Subcutaneous abdominal adipose tissue (tissue), 5 donors: ENCODE results near the gene DNAJB14.

Experiments used
- H3K27ac ChIP-seq: one replicate; pipeline ENCODE4 v1.7.0; 2013; ENCODE audit warnings: low read depth, mild to moderate bottlenecking, inconsistent platforms, low read length, moderate library complexity
- H3K27me3 ChIP-seq, 5 donors: one replicate each; pipeline ENCODE4 v1.7.0; 2013; ENCODE audit warnings: low read length in 5 of 5, inconsistent platforms in 1 of 5; ENCODE audit not compliant: control insufficient read depth in 5 of 5, insufficient read depth in 4 of 5
- H3K36me3 ChIP-seq, 5 donors: one replicate each; pipeline ENCODE4 v1.7.0; 2013; ENCODE audit warnings: low read length in 5 of 5; ENCODE audit not compliant: control insufficient read depth in 5 of 5, insufficient read depth in 5 of 5
- H3K4me1 ChIP-seq, 5 donors: one replicate each; pipeline ENCODE4 v1.7.0; 2013; ENCODE audit warnings: low read length in 5 of 5, mild to moderate bottlenecking in 3 of 5, moderate library complexity in 1 of 5; ENCODE audit not compliant: control insufficient read depth in 5 of 5, insufficient read depth in 5 of 5
- H3K4me3 ChIP-seq, 5 donors: one replicate each; pipeline ENCODE4 v1.7.0; 2013; ENCODE audit warnings: low read length in 5 of 5, low read depth in 1 of 5
- H3K9ac ChIP-seq, 5 donors: one replicate each; pipeline ENCODE4 v1.7.0; 2013; ENCODE audit warnings: low read length in 5 of 5, mild to moderate bottlenecking in 4 of 5, moderate library complexity in 3 of 5
- H3K9me3 ChIP-seq, 5 donors: one replicate each; pipeline ENCODE4 v1.7.0; 2013; ENCODE audit warnings: low read length in 5 of 5; ENCODE audit not compliant: control insufficient read depth in 5 of 5
- donor health status: healthy.
- donor health status: healthy.
- donor health status: healthy.
- donor health status: healthy.
- donor health status: healthy.

Gene DNAJB14

GRCh38 chr4:99946356-99947189 is at the start of gene DNAJB14:
Gene DNAJB14, minus strand, starts transcription at chr4:99946618. Its CDS starts 47 bp downstream, at chr4:99946571.
- Histone ChIP-seq H3K27me3 (no peaks in the 10 kb centered on the region), H3K36me3 (no peaks in the 10 kb centered on the region), H3K4me3 (peak within 1 kb of the TSS; percentile 67 to 89 (median 86)), H3K9ac (peak within 1 kb of the TSS; percentile 68 to 92 (median 86)), H3K4me1 (peaks cover 10 to 46% (median 36%) of the 10 kb centered on the region in 5 donors), H3K27ac (peak within 1 kb of the TSS; percentile 83), H3K9me3 (no peaks in the 10 kb centered on the region)

GRCh38 chr4:99991741-99992140 is 45.3 kb upstream of the DNAJB14 start:
- Histone ChIP-seq H3K36me3 (no peaks in the 10 kb centered on the region), H3K4me3 (no peak overlapping the region), H3K4me1 (no peaks in the 10 kb centered on the region), H3K9me3 (no peaks in the 10 kb centered on the region), H3K9ac (no peak overlapping the region), H3K27ac (no peak overlapping the region), H3K27me3 (no peaks in the 10 kb centered on the region)

- Histone ChIP-seq H3K36me3 (no peaks in the 10 kb centered on the region), H3K9ac (no peak overlapping the region), H3K4me1 (no peaks in the 10 kb centered on the region), H3K27me3 (no peaks in the 10 kb centered on the region), H3K4me3 (no peak overlapping the region), H3K27ac (no peak overlapping the region), H3K9me3 (peaks cover 0 to 2% (median 0%) of the 10 kb centered on the region in 5 donors)
Observed at GRCh38 chr4:99987681-99988080, 41.3 kb upstream of the DNAJB14 start.

GRCh38 chr4:99986792-99987191 is 40.4 kb upstream of the DNAJB14 start:
- no peak overlapping the region for H3K9ac ChIP-seq
- H3K4me1 ChIP-seq, result no peaks in the 10 kb centered on the region
- H3K4me3 ChIP-seq, result no peak overlapping the region
- no peak overlapping the region for H3K27ac ChIP-seq
- H3K27me3 ChIP-seq, result no peaks in the 10 kb centered on the region
- peaks cover 0 to 2% (median 0%) of the 10 kb centered on the region in 5 donors for H3K9me3 ChIP-seq
- no peaks in the 10 kb centered on the region for H3K36me3 ChIP-seq

GRCh38 chr4:99983289-99983943 is 37.0 kb upstream of the DNAJB14 start:
- H3K9ac ChIP-seq, result no peak overlapping the region
- no peaks in the 10 kb centered on the region for H3K36me3 ChIP-seq
- no peaks in the 10 kb centered on the region for H3K27me3 ChIP-seq
- H3K4me1 ChIP-seq, result no peaks in the 10 kb centered on the region
- no peak overlapping the region for H3K4me3 ChIP-seq
- no peak overlapping the region for H3K27ac ChIP-seq
- H3K9me3 ChIP-seq, result peaks cover 0 to 2% (median 0%) of the 10 kb centered on the region in 5 donors

GRCh38 chr4:99979872-99980271 is 33.5 kb upstream of the DNAJB14 start:
- no peaks in the 10 kb centered on the region for H3K4me1 ChIP-seq
- no peak overlapping the region for H3K27ac ChIP-seq
- H3K36me3 ChIP-seq, result no peaks in the 10 kb centered on the region
- H3K4me3 ChIP-seq, result no peak overlapping the region
- no peak overlapping the region for H3K9ac ChIP-seq
- H3K9me3 ChIP-seq, result peaks cover 0 to 8% (median 0%) of the 10 kb centered on the region in 5 donors
- no peaks in the 10 kb centered on the region for H3K27me3 ChIP-seq

GRCh38 chr4:99971453-99972111 is 25.2 kb upstream of the DNAJB14 start:
- Histone ChIP-seq H3K27me3 (peaks cover 0 to 3% (median 0%) of the 10 kb centered on the region in 5 donors), H3K4me3 (no peak overlapping the region), H3K4me1 (no peaks in the 10 kb centered on the region), H3K27ac (no peak overlapping the region), H3K9ac (no peak overlapping the region), H3K9me3 (peaks cover 0 to 5% (median 0%) of the 10 kb centered on the region in 5 donors), H3K36me3 (no peaks in the 10 kb centered on the region)

- Histone ChIP-seq H3K4me1 (no peaks in the 10 kb centered on the region), H3K27me3 (peaks cover 0 to 3% (median 0%) of the 10 kb centered on the region in 5 donors), H3K4me3 (no peak overlapping the region), H3K27ac (no peak overlapping the region), H3K9ac (no peak overlapping the region), H3K36me3 (no peaks in the 10 kb centered on the region), H3K9me3 (peaks cover 0 to 5% (median 0%) of the 10 kb centered on the region in 5 donors)
Observed at GRCh38 chr4:99968330-99968729, 21.9 kb upstream of the DNAJB14 start.

- Histone ChIP-seq H3K9ac (no peak overlapping the region), H3K27me3 (peaks cover 0 to 1% (median 0%) of the 10 kb centered on the region in 5 donors), H3K4me1 (no peaks in the 10 kb centered on the region), H3K9me3 (peaks cover 0 to 5% (median 0%) of the 10 kb centered on the region in 5 donors), H3K27ac (no peak overlapping the region), H3K36me3 (no peaks in the 10 kb centered on the region), H3K4me3 (no peak overlapping the region)
Observed at GRCh38 chr4:99966692-99967091, 20.3 kb upstream of the DNAJB14 start.
